Endometrium (tissue), 2 donors: Measurements from ENCODE around the gene TCHP.
"Not testable (repeated sequence)": the region's sequence is repeated elsewhere in the genome, so short reads cannot be mapped to it uniquely, and the experiment has no call there.

Experiments
- FAIRE-seq: peaks from 2 replicates; lab custom pipeline; 2012; peaks lifted over from hg19 to GRCh38; lab: Jason Lieb, UNC
- donor health status: control.
- donor health status: control.

Gene TCHP

DNA sequence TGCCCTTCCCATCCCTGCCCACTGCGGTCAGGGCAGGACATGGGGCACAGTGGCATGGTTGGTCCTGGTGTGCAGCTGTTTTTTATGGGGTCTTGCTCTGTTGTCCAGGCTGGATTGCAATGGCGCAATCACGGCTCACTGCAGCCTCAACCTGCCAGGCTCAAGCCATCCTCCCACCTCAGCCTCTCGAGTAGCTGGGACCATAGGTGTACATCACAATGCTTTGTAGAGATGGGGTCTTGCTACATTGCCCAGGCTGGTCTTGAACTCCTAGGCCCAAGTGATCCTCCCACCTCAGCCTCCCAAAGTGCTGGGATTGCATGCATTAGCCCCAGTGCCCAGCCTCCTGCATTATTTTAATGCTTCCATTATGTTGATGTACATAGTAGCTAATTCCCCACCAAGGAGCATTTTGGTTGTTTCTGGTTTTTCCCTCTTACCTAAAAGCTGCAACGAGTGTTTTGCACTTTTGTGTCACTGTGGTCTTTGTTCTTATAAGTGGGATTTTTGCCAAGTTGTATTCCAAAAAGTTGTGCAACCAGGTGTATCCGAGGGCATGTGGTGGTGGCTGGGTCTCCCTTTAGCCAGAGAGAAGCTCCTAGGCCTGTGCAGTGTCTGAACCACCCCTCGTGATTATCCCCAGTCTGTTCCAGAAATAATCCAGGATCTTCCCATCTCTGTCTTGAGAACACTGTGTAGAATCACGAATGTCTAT lies 10.3 kb downstream of the TCHP start:
- FAIRE-seq = no peak

DNA sequence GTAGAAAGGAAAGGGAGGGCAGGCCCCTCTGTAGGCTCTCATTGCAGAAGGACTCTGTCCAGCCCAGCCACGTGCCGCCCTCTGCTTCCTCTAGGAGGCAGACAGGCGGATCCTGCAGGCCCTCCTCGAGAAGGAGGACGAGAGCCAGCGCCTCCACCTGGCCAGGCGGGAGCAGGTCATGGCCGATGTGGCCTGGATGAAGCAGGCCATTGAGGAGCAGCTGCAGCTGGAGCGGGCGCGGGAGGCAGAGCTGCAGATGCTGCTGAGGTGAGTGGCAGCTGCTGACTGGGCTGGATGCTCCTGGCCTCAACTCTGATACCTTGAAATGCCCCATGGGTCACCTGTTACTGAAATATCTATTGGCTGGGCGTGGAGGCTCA lies 10.9 kb downstream of the TCHP start:
- no peak for FAIRE-seq

DNA sequence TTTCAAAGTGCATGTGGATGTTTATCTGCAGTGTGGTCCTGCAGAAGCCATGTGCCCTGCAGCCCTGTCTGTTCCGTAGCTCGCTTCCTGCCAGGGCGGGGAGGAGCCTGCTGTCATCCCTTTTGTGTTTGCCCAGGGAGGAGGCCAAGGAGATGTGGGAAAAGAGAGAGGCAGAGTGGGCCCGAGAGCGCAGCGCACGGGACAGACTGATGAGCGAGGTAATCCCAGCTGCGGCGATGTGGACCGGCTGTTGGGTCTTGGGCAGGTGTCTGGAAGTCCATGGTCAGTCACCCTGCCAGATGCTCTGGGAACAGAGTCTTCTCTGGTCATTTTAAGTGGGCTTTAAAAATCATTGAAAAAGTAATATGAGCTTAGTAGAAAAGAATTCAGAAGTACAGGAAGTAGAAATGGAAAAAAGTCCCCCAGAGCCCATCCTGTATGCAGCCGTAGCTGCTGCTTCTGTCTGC lies 12.8 kb downstream of the TCHP start:
- FAIRE-seq = no peak

DNA sequence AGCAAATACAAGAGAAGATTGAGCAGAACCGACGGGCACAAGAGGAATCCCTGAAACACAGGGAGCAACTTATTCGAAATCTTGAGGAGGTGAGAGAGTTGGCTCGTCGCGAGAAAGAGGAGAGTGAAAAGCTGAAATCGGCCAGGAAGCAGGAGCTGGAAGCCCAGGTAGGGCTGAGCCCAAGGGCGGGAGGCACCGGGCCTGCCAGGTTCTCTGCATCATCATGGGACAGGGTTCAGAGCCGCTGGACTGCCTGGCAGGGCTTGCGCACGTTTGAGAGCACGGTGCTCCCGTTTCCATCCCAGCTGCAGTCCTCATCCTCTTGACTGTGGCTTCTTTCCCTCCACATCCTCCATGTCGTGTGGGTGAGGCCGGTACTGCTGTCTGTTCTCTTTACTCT lies 14.4 kb downstream of the TCHP start:
- no peak for FAIRE-seq

DNA sequence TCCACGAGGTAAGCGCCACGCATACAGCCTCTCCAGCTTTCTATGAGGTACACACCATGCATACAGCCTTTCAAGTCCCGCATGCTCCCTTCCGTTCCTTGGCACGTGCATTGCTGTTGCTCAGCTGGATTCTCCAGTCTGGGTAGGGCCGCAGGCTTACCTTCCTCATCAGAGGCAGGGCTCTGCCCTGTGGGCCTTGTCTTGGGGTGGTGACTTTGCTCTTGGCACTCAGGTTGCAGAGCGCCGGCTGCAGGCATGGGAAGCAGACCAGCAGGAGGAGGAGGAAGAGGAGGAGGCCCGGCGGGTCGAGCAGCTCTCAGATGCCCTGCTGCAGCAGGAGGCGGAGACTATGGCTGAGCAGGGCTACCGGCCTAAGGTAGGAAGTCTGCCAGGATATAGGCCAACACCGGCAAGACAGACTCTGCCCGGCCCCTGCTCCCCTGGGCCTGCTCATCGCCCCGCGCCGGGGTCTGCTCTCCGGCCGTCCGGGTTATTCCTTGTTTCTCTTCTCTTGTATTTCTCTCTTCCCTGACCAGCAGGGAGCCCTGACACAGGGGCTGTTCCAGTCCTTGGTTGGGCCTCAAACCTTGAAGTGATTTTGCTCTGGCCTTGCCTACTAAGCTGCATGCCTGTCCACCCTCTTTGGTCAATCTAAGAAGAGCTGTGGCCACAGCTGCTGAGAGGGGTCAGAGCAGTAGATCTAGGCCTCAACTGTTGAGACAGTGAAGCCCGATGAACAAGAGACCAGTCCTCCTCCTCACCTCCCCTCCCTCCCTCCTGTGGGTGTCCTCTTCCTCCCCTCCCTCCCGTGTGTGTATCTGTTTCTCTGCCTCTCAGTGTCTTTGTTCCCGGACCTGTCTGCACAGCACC lies 15.3 kb downstream of the TCHP start:
- FAIRE-seq = no peak

DNA sequence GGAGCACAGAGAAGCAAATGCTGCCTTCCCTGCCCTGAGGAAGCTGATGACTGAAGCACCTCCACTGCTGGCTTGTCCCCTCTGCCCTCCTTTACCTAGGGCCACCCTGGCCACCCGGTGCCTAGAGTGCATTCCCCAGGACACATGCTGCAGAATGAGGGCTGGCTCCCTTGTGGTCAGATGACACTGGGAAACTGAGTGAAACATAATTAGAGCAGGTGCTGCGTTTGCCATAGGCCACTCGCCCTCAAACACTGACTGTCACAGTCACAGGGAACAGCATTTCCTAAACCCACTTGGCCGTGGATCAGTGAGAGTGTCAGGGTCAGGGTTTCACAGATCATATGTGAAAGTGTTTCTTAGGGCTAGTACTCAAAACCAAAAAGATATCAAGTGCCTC lies 16.0 kb downstream of the TCHP start:
- FAIRE-seq = no peak

DNA sequence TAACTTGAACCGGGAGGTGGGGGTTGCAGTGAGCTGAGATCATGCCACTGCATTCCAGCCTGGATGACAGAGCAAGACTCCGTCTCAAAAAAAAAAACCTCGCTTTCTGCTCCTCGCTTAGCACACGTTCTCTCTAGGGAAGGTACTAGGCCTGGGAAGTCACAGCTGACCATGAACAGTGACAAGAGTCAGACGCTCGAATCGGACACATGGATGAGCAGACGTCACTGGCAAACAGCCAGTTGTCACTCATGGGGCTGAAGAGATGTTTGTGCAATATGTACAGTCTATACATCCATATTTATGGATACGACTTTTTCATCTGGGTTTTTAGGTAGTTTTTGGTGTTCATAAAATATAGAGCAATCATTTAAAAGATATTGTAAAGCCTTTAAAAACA lies 19.4 kb downstream of the TCHP start:
- FAIRE-seq = no peak

DNA sequence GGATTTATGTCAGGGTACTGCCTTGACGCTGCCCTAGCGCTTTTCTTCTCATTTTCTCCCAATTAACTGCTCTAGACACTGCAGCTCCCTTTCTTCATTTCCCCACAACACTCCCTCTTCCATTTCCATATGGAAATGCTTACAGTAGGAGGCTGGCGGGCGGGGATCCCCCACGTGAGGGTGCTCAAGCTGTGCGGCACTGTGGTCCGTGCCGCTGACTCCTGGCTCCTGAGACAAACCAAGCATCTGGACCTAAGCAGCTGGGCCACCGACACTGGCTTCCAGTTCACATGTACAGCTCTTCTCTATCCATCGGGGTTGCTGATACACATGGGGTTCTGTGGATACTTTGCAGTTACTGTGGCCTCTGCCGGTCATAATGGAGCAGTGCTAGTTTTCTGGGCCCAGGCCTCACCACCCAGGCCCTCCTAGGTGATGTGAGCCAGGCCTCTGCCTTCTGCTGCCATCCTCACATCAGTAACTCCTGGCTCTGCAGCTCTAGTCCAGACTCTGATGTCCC lies 20.2 kb downstream of the TCHP start:
- FAIRE-seq = no peak

DNA sequence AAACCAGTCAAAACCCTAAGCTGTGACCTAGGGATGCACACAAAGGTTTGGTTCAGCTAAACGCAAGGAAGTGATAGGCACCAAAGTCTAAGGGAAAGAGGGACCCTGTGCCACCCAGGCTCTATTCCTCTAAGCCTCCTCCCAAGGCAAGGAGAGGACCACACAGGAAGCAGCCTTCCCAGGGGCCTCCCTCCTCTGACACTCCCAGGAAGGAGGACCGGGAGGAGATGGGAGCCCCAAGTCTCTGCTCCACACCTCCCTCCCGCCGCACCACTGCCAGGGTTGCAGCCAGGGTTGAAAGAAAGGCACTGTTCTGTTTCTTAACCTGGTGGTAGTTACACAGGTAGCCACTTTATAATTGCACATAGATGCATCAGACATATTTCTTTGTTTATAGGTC lies 21.9 kb downstream of the TCHP start:
- no peak for FAIRE-seq

DNA sequence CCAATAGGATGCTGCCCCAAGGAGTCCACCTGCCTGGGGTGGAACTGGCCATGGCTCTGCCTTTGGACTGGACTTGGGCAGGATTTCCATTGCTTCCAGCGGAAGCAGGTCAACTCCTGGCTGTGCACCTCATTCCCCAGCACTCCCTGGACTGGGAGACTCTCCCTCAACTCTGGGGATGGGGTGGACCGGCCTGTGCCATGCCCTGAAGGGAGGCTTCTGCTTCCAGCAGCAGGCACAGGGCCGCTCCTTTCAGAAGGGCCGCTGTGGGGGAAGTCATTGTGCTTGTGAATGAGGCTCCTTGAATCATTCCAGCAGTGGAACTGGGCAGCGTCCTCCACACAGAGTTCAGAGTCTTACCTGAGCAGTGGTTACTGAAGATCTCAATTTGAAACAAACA lies 23.0 kb downstream of the TCHP start:
- no peak for FAIRE-seq

DNA sequence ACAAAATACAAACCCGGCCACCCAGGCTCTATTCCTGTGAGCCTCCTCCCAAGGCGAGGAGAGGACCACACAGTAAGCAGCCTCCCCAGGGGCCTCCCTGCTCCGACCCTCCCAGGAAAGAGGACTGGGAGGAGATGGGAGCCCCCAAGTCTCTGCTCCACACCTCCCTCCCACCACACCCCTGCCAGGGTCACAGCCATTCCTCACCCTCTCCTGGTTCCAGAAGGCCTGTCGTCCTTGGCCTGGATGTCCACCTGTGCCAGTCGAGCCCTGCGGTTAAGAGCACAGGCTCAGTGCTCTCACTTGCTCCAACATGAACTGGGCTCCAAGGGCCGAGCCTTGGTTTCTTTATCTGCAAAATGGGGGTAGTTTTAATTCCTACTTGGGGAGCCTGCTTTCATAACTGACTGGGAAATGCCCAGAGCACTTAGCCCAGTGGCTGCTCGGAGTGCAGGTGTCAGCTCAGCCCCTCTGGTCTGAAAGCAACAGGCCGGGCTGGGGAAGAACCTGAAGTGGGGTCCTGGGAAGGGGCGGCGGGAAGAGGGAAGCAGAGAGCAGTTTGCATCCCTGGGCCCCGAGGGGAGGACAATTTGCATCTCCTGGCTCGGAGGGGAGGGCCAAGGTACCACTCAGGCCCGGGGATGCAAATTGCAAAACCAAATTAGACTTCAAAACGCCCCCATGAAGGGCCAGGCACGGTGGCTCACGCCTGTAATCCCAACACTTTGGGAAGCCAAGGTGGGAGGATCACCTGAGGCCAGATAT lies 23.6 kb downstream of the TCHP start:
- no peak for FAIRE-seq

DNA sequence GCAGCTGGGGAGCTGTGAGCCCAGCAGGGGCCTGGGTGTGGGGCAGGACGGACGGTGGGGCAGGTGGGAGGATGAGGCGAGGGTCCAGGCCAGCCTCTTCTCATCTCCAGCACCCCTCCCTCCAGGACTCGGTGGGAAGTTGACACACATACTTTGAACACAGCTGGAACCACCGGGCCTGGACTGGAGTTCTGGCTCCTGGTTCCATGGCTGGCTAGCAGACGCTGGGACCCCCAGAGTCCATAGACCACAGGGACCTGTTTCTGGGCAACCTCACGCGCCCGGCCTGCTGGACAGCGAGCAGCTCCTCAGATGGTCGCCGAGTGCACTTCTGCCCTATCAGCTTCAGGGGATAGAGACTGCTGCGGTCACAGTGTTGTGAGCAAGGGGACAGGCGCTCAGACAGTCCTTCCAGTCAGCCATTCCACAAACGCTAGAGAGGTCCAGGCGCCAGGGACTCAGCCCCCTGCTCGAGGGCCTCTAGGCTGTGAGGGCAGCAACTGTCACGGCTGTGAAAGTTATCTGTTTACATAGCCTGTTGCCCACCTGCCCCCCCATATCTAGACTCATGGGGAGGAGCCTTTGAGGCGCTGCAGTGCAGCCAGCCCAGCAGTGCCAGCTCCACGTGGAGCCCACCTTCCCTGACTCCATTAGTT lies 25.2 kb downstream of the TCHP start:
- no peak for FAIRE-seq

DNA sequence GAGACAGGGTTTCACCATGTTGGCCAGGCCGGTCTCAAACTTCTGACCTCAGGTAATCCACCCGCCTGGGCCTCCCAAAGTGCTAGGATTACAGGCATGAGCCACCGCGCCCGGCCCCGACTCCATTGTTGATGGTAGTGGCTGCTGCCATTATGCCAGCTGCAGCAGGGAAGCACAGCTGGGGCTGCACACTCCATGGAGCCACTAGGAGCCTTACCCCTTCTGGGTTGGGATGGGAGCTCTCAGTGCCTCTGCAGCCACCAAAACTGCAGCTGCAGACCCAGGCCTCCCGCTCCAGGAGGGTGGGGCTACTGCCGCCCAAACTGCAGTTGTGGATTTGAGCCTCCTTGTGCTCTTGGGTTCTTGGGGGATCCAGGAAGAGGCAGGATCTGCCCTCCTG lies 25.9 kb downstream of the TCHP start:
- FAIRE-seq = no peak

DNA sequence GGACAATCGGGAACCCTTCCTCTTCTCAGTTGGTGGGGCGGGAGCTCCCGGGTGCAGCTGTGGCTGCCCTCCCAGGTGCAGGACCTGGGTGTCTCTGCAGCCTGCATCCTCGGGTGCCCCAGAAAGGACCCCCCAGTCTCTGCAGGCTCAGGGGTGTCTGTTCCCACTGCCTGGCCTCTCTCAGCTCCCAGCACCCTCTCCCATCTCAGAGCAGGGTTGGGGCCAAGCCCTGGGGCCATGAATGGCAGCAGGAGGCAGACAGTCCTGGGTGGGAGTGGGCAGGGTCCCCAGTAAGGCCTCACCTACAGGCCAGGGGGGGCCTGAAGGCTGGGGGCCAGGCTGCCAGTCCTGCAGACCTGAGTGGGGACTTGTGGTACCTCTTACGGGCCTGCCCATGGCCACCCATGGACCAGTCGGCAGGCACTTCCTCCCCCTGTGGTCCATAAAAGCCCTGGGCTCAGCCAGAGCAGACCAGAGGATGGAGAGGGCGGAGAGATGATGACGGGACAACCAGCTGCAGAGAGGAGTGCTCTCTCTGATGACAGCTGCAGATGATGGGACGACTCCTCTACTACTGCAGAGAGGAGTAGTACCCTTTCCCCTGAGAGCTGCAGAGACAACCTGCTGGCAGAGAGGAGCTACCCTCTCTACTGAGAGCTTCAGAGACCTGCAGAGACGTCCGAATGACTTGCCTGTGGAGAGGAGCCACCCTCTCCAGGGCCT lies 26.6 kb downstream of the TCHP start:
- FAIRE-seq = no peak

DNA sequence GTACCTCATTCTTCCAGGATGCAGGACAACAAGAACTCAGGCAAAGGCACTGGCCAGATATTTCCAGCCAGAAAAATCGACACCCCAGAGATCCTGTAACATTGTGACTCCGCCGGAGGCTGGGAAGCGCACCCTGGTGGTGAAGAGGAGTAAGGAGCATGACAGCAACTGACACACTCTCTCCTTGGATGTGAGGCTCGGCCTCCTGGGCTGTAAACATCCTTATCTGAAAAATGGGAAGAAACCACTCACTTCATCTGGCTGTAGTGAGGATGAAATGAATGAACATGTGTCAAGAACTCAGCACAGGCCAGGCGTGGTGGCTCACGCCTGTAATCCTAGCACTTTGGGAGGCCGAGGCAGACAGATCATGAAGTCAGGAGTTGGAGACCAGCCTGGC lies 27.5 kb downstream of the TCHP start:
- no peak for FAIRE-seq

DNA sequence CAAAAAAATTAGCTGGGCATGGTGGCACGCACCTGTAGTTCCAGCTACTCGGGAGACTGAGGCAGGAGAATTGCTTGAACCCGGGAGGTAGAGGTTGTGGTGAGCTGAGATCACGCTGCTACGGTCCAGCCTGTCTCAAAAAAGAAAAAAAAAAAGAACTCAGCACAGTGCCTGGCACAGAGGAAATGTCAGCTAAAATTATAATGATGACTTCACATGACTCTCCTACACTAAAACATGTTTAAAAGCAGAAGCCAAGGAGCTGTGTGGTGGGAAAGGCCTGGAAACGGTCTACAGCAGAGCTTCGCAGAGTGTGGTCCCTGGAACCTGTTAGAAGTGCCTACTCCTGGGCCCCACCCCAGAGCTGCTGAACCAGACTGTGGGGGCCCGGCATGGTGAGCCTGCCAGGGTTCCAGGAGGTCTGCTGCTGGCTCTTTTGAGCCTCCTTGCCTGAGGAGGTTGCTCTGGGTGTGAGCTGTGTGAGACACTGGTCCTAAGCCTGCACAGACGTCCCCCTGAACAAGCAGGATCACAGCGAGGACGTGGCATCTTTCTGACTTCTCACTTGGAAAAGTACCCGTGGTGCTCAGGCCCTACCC lies 28.1 kb downstream of the TCHP start:
- FAIRE-seq = no peak

DNA sequence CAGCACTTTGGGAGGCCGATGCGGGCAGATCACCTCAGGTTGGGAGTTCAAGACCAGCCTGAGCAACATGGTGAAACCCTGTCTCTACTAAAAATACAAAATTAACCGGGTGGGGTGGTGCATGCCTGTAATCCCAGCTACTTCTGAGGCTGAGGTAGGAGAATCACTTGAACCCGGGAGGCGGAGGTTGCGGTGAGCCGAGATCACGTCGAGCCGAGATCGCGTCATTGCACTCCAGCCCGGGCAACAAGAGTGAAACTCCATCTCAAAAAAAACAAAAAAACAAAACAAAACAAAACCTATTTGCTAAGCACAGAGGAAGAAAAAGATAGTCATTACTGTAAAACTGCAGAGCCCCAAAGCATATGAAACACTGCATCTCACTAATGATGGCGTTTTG lies 29.3 kb downstream of the TCHP start:
- not testable (repeated sequence) for FAIRE-seq

DNA sequence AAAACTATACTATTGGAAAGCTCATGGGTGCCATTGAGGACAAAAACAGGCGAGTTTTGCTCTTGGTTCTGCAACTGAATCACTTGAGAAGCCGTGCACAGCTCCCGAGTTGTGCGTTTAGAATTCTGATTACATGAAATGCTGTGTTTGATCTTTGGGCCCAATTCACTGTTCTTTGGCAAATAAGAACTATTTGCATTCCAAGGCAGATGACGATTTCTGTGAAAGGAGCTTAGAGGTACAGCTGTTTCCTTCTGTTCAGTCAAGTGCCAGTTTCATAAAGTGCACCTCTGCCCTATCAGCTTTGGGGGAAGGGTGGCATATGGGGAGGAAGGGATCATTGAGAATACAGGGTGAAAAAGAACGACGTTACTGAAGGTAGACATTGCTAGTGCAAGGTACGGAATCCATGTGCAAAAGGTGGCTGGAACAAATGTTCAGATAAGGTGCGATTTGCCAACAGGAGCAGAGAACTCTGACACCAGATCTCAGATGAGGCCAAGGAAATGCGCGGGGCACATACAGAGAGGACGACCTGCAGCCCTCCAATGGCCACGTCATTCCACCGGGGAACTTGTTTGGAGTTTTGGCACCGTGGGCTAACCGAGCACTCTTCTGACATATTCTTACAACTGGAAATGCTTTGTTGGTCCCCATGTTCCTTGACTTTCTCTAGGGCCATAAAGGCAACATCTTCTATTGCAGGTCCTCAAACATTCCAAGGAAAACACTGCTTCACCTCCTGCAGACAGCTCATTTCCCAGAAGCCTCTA lies 30.1 kb downstream of the TCHP start:
- no peak for FAIRE-seq

DNA sequence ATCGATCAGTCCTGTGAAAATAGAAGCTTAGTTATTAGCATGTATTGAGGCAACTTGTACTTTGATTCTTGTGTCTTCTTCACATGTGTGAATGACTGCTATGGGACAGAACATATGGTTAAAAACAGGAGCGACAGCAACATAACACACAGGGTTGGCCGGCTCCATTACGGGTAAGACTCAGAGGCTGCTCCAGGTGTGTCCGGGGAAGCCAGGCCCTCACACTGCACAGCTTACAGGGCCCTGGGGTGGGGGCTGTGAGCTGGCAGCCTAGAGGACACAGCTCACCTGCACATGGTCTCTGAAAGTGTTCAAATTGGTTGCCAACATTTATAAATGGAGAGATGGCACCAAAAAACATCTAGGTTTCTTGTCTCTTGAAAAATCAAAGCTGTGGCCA lies 31.1 kb downstream of the TCHP start:
- no peak for FAIRE-seq

DNA sequence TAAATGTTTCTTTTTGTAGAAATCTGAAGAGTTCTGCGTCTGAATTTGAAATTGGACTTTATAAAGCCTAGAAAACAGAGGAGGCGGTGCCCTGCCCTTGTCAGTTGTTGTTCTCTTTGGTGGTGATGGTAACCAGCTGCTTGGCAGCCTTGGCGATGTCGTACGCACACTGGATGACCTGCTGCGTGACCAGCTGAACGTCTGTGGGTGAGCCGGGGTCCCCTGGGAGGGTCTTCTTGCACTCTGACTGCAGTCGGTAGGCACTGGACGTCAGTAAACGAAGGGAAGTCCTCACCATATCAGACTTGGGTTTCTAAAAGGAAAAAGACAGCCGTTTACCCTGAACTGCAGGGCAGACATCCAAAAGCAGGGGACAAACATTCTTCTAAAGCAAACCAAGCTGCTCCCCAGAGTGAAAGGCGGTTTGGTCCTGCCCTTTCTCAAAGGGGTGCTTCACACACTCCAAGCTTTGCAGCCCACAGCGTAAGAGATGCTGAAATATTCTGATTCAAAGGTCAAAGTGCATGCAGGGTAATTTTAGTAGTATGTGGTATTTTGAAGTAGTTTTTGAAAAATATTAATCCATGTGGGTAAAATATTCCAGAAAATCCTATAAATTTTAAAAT lies 32.9 kb downstream of the TCHP start:
- FAIRE-seq = no peak
